PC-3 (cell line): ENCODE measurements around the gene CASP7. TPM values are rescaled to one million over a fixed set of nuclear protein-coding genes. Genes with fewer than 3 reads are reported as not detected.

Experiments
- ATAC-seq: fragments of 200-7000 bp; cut with Tn5 transposase; 2 replicates; pipeline ENCODE4 v1.9.1; 2020; ENCODE audit warnings: mild to moderate bottlenecking, moderate library complexity
- BruUV-seq: library from RNA; stranded (reverse); fragments of 400-500 nt; replicated peaks from 2 replicates; lab custom pipeline; 2021; lab: Mats Ljungman, UMichigan
- CTCF ChIA-PET: fragments of 300-600 bp; sonication (Branson Sonifier 250); formaldehyde crosslinking; loops from one replicate; lab custom pipeline; 2022; ENCODE audit warnings: antibody characterized with exemption; lab: Charles Lee
- POLR2A ChIA-PET: fragments of 300-600 bp; sonication (Branson Sonifier 250); formaldehyde crosslinking; loops from one replicate; lab custom pipeline; 2022; ENCODE audit warnings: antibody characterized with exemption; ENCODE audit not compliant: unreplicated experiment; lab: Charles Lee
- DNase-seq: peaks from one replicate; pipeline ENCODE4 v3.0.0-alpha.2; 2015
- H2AFZ ChIP-seq: fragments of 300-600 bp; sonication (generic); 2 replicates; pipeline ENCODE4 v1.6.0; 2016; ENCODE audit warnings: antibody characterized with exemption, low read length
- H3F3A ChIP-seq: fragments of 300-600 bp; sonication (generic); one replicate; pipeline ENCODE4 v1.6.0; 2017; ENCODE audit warnings: antibody characterized with exemption, low read length, control low read depth, mild to moderate bottlenecking; ENCODE audit not compliant: unreplicated experiment
- H3K27ac ChIP-seq: fragments of 300-600 bp; sonication (generic); 2 replicates; pipeline ENCODE4 v1.5.1; 2016; ENCODE audit warnings: mild to moderate bottlenecking, low read length
- H3K27me3 ChIP-seq: fragments of 300-600 bp; sonication (generic); 2 replicates; pipeline ENCODE4 v1.6.1; 2016; ENCODE audit warnings: low read length, mixed read lengths
- H3K36me3 ChIP-seq: fragments of 300-600 bp; sonication (generic); 2 replicates; pipeline ENCODE4 v1.6.1; 2016; ENCODE audit warnings: low read depth, mixed run types, low read length, mixed read lengths
- H3K4me1 ChIP-seq: fragments of 300-600 bp; sonication (generic); 2 replicates; pipeline ENCODE4 v1.5.1; 2016; ENCODE audit warnings: low read length; ENCODE audit not compliant: insufficient read depth
- H3K4me2 ChIP-seq: fragments of 300-600 bp; sonication (generic); 2 replicates; pipeline ENCODE4 v1.6.0; 2016; ENCODE audit warnings: low read length
- H3K4me3 ChIP-seq: fragments of 300-600 bp; sonication (generic); 2 replicates; pipeline ENCODE4 v1.5.1; 2016; ENCODE audit warnings: mild to moderate bottlenecking, low read length, mixed read lengths
- H3K79me2 ChIP-seq: fragments of 300-600 bp; sonication (generic); 2 replicates; pipeline ENCODE4 v1.6.1; 2017; ENCODE audit warnings: low read length, mixed read lengths
- H3K9ac ChIP-seq: fragments of 300-600 bp; sonication (generic); 2 replicates; pipeline ENCODE4 v1.6.0; 2016; ENCODE audit warnings: mild to moderate bottlenecking, low read length
- H3K9me2 ChIP-seq: fragments of 300-600 bp; sonication (generic); replicated peaks from 2 replicates; pipeline ENCODE4 v1.6.1; 2016; ENCODE audit warnings: mixed run types, low read length, mixed read lengths
- H3K9me3 ChIP-seq: fragments of 300-600 bp; sonication (generic); 2 replicates; pipeline ENCODE4 v1.6.1; 2016; ENCODE audit warnings: low read length, mixed read lengths
- H4K20me1 ChIP-seq: fragments of 300-600 bp; sonication (generic); 2 replicates; pipeline ENCODE4 v1.6.1; 2016; ENCODE audit warnings: low read length, mixed read lengths
- CTCF ChIP-seq: fragments of 300-600 bp; sonication (generic); conservative IDR thresholded peaks from 2 replicates; pipeline ENCODE4 v1.5.1; 2017; ENCODE audit warnings: antibody characterized with exemption, low read depth, mild to moderate bottlenecking, low read length
- EZH2 ChIP-seq: fragments of 300-600 bp; sonication (generic); IDR thresholded peaks from one replicate; pipeline ENCODE4 v1.6.1; 2017; ENCODE audit warnings: antibody characterized with exemption, mild to moderate bottlenecking, low read length; ENCODE audit not compliant: unreplicated experiment
- EZH2phosphoT487 ChIP-seq: fragments of 300-600 bp; sonication (generic); IDR thresholded peaks from 2 replicates; pipeline ENCODE4 v1.6.1; 2018; ENCODE audit warnings: mild to moderate bottlenecking, antibody characterized with exemption, low read length, borderline replicate concordance
- intact Hi-C: fragments of 100-400 bp; cut with micrococcal nuclease; formaldehyde crosslinking; loops from 2 replicates; pipeline ENCODE4 v1.9.0; 2023
- total RNA-seq: library from RNA; depleted of rRNA; stranded (reverse); fragments of >200 nt; gene quantifications from 2 replicates; pipeline ENCODE4 v1.2.3, GENCODE V29; 2014

Gene CASP7
- total RNA-seq, 1 experiment from 2014 or later: 13.7 TPM

GRCh38 chr10:113656896-113657295 lies 22.8 kb upstream of the CASP7 start:
- BruUV-seq: no TSS peak
- no peaks in the 10 kb centered on the region for H3K79me2 ChIP-seq
- intact Hi-C loops: no loop called here

GRCh38 chr10:113657544-113657943 lies 22.2 kb upstream of the CASP7 start:
- Histone ChIP-seq H3K79me2 (no peaks in the 10 kb centered on the region), H3K27me3 (peaks cover 18% of the 10 kb centered on the region), H3K4me1 (no peaks in the 10 kb centered on the region), H3K4me3 (no peak overlapping the region), H3F3A (no peaks in the 10 kb centered on the region), H2AFZ (no peak overlapping the region), H3K9me3 (no peaks in the 10 kb centered on the region), H3K4me2 (no peak overlapping the region), H3K36me3 (no peaks in the 10 kb centered on the region), H3K27ac (no peak overlapping the region), H3K9ac (no peak overlapping the region), H3K9me2 (no peaks in the 10 kb centered on the region), H4K20me1 (no peaks in the 10 kb centered on the region)
- DNase-seq (no peak), ATAC-seq (no peak)
- TF ChIP-seq EZH2 (no peak), CTCF (no peak), EZH2phosphoT487 (no peak)
- no TSS peak for BruUV-seq
- intact Hi-C loops: no loop called here
- POLR2A ChIA-PET: no interaction called here
- CTCF ChIA-PET: no interaction called here

More at GRCh38 chr10:113656896-113657295, 22.8 kb upstream of the CASP7 start:
- DNase-seq: no peak
- TF ChIP-seq CTCF: no peak
- no peak for TF ChIP-seq EZH2phosphoT487
- TF ChIP-seq EZH2: no peak
- ChIA-PET CTCF (no interaction called here), POLR2A (no interaction called here)
- no peak overlapping the region for H3K27ac ChIP-seq
- no peaks in the 10 kb centered on the region for H4K20me1 ChIP-seq
- H3F3A ChIP-seq: no peaks in the 10 kb centered on the region
- H3K4me2 ChIP-seq: no peak overlapping the region
- peaks cover 18% of the 10 kb centered on the region for H3K27me3 ChIP-seq
- no peaks in the 10 kb centered on the region for H3K9me2 ChIP-seq
- no peaks in the 10 kb centered on the region for H3K4me1 ChIP-seq
- H3K9ac ChIP-seq: no peak overlapping the region
- H3K36me3 ChIP-seq: no peaks in the 10 kb centered on the region
- no peaks in the 10 kb centered on the region for H3K9me3 ChIP-seq
- H3K4me3 ChIP-seq: no peak overlapping the region
- no peak for ATAC-seq
- no peak overlapping the region for H2AFZ ChIP-seq

- DNase-seq: no peak
- TF ChIP-seq CTCF (no peak), EZH2 (no peak), EZH2phosphoT487 (no peak)
- ATAC-seq: no peak
- Histone ChIP-seq H4K20me1 (no peaks in the 10 kb centered on the region), H3K4me3 (no peak overlapping the region), H3K27me3 (no peaks in the 10 kb centered on the region), H3K4me1 (peaks cover 11% of the 10 kb centered on the region; the same call in 1 of the 2 replicates), H3K36me3 (no peaks in the 10 kb centered on the region), H3K9me3 (no peaks in the 10 kb centered on the region), H3F3A (no peaks in the 10 kb centered on the region), H3K4me2 (no peak overlapping the region), H3K9me2 (no peaks in the 10 kb centered on the region), H3K27ac (no peak overlapping the region), H2AFZ (no peak overlapping the region), H3K79me2 (no peaks in the 10 kb centered on the region), H3K9ac (no peak overlapping the region)
- CTCF ChIA-PET: no interaction called here
- POLR2A ChIA-PET: no interaction called here
- no TSS peak for BruUV-seq
- intact Hi-C loops: no loop called here
Observed at GRCh38 chr10:113661332-113661731, 18.4 kb upstream of the CASP7 start.
